NCI-H187 treated with DMSO at 0.1 percent for 48 hours (cell line): ENCODE measurements around the gene FRMD4B.

ENCODE experiments used
- DNase-seq: peaks from one replicate; lab custom pipeline; 2025; lab: John Stamatoyannopoulos, UW

FRMD4B gene

GRCh38 chr3:69121513-69121912, 264.4 kb downstream of the FRMD4B start:
- DNase-seq: no peak

- peak; percentile 5 for DNase-seq
These were observed 264.9 kb downstream of the FRMD4B start for GRCh38 chr3:69120879-69121464.
